Right ventricle myocardium inferior (tissue), 1 donor: ENCODE measurements around the gene C11orf86. TPM values are rescaled to one million over a fixed set of nuclear protein-coding genes. Genes with fewer than 3 reads are reported as not detected.
"Not testable (repeated sequence)": the region's sequence is repeated elsewhere in the genome, so short reads cannot be mapped to it uniquely, and the experiment has no call there.

Source experiments
- ATAC-seq: fragments of 200-7000 bp; cut with Tn5 transposase; one replicate; pipeline ENCODE4 v1.9.1; 2020; ENCODE audit warnings: mild to moderate bottlenecking, moderate library complexity
- DNase-seq: peaks from one replicate; pipeline ENCODE4 v3.0.0; 2021; ENCODE audit errors: missing footprints
- intact Hi-C: fragments of 100-400 bp; cut with DNase I; formaldehyde crosslinking; loops from one replicate; pipeline ENCODE4 v1.11.0; 2022
- total RNA-seq: library from RNA; stranded (reverse); fragmentation: NEBNext Ultra II Directional; extraction: Animal tissue kit (Norgen Biotek cat#: 25700); gene quantifications from one replicate; pipeline ENCODE4 v1.2.1, GENCODE V29; 2021
- donor health status: DM: no; HTN: yes; CAD: no; lungs with severe emphysema.

The C11orf86 gene
- total RNA-seq, 1 donor from 2014 or later = not detected

- ATAC-seq (no peak), DNase-seq (no peak)
- intact Hi-C loops = no loop called here
Observed at GRCh38 chr11:66983275-66983924, 8.3 kb downstream of the C11orf86 start.

GRCh38 chr11:66985508-66986177, 10.5 kb downstream of the C11orf86 start:
- ATAC-seq = peak; percentile 93
- intact Hi-C loops = no loop called here
- peak; percentile 83 for DNase-seq

GRCh38 chr11:66986178-66986545, 11.1 kb downstream of the C11orf86 start:
- intact Hi-C loops = no loop called here
- DNase-seq (no peak), ATAC-seq (no peak)

GRCh38 chr11:66987158-66987620, 12.1 kb downstream of the C11orf86 start:
- DNase-seq (peak; percentile 39), ATAC-seq (no peak)
- intact Hi-C loops = no loop called here

- peak; percentile 37 for DNase-seq
- no peak for ATAC-seq
Observed at GRCh38 chr11:66987924-66988637, 13.0 kb downstream of the C11orf86 start.

GRCh38 chr11:66988741-66989140, 13.6 kb downstream of the C11orf86 start:
- peak; percentile 14 for DNase-seq
- ATAC-seq, intact Hi-C loops: not testable (repeated sequence)

More at GRCh38 chr11:66987924-66988637, 13.0 kb downstream of the C11orf86 start:
- intact Hi-C loops = no loop called here

- intact Hi-C loops, ATAC-seq: not testable (repeated sequence)
- DNase-seq = peak; percentile 43
Observed at GRCh38 chr11:66989360-66989759, 14.3 kb downstream of the C11orf86 start.

GRCh38 chr11:66992041-66992440, 16.9 kb downstream of the C11orf86 start:
- ATAC-seq (no peak), DNase-seq (no peak)
- intact Hi-C loops = no loop called here

- intact Hi-C loops = no loop called here
- peak; percentile 37 for DNase-seq
- ATAC-seq = no peak
Observed at GRCh38 chr11:66996609-66997273, 21.6 kb downstream of the C11orf86 start.

- peak; percentile 5 for DNase-seq
- intact Hi-C loops = no loop called here
- ATAC-seq = no peak
Observed at GRCh38 chr11:66999555-66999954, 24.5 kb downstream of the C11orf86 start.

GRCh38 chr11:67001332-67001731, 26.2 kb downstream of the C11orf86 start:
- intact Hi-C loops = no loop called here
- ATAC-seq (no peak), DNase-seq (no peak)

- DNase-seq (peak; percentile 43), ATAC-seq (no peak)
- intact Hi-C loops = no loop called here
Observed at GRCh38 chr11:67002297-67002913, 27.3 kb downstream of the C11orf86 start.

GRCh38 chr11:67002921-67003411, 27.9 kb downstream of the C11orf86 start:
- DNase-seq (no peak), ATAC-seq (no peak)
- intact Hi-C loops = no loop called here

GRCh38 chr11:67005200-67005599, 30.1 kb downstream of the C11orf86 start:
- intact Hi-C loops, ATAC-seq: not testable (repeated sequence)
- peak; percentile 34 for DNase-seq

GRCh38 chr11:67006029-67006884, 31.2 kb downstream of the C11orf86 start:
- intact Hi-C loops = no loop called here
- peak; percentile 68 for DNase-seq
- ATAC-seq = peak; percentile 49

- ATAC-seq = no peak
Observed at GRCh38 chr11:67007126-67007525, 32.0 kb downstream of the C11orf86 start.

GRCh38 chr11:67010296-67010905, 35.3 kb downstream of the C11orf86 start:
- intact Hi-C loops = no loop called here
- DNase-seq (peak; percentile 21), ATAC-seq (no peak)

More at GRCh38 chr11:67007126-67007525, 32.0 kb downstream of the C11orf86 start:
- intact Hi-C loops = no loop called here
- peak; percentile 65 for DNase-seq
